Fibroblast of lung (primary cell): ENCODE results near the gene PACS2. TPM values are rescaled to one million over a fixed set of nuclear protein-coding genes. Genes with fewer than 3 reads are reported as not detected.

Experiments
- DNase-seq, 2 donors: peaks; one replicate each; pipeline versions ENCODE4 v3.0.0 to v3.0.0-alpha.2; 2010; ENCODE audit warnings: low read depth in 2 of 2
- H2AFZ ChIP-seq: 2 replicates; pipeline ENCODE4 v1.5.1; 2012; ENCODE audit warnings: low read length, control low read depth, inconsistent platforms
- H3K27ac ChIP-seq: 2 replicates; pipeline ENCODE4 v1.5.1; 2011; ENCODE audit warnings: low read length, control low read depth; ENCODE audit not compliant: insufficient read depth
- H3K27me3 ChIP-seq: 2 replicates; pipeline ENCODE4 v1.5.1; 2011; ENCODE audit warnings: mild to moderate bottlenecking, low read length; ENCODE audit not compliant: control insufficient read depth, insufficient read depth
- H3K36me3 ChIP-seq: 2 replicates; pipeline ENCODE4 v1.5.1; 2011; ENCODE audit warnings: low read length; ENCODE audit not compliant: control insufficient read depth, insufficient read depth
- H3K4me1 ChIP-seq: 2 replicates; pipeline ENCODE4 v1.5.1; 2011; ENCODE audit warnings: low read length; ENCODE audit not compliant: control insufficient read depth, insufficient read depth; ENCODE audit errors: extremely low read depth
- H3K4me2 ChIP-seq: 2 replicates; pipeline ENCODE4 v1.5.1; 2011; ENCODE audit warnings: low read length, control low read depth; ENCODE audit not compliant: insufficient read depth; ENCODE audit errors: extremely low read depth
- H3K4me3 ChIP-seq, 4 experiments: fragments of 200-600 bp in 1 of 4; sonication (generic) in 1 of 4; replicated peaks in 1 of 4; 2 replicates each; pipeline ENCODE4 v1.5.1; 2011 to 2016; ENCODE audit warnings: low read length in 4 of 4, low read depth in 3 of 4, mild to moderate bottlenecking in 3 of 4, control low read depth in 2 of 4, inconsistent platforms in 1 of 4, mixed read lengths in 1 of 4; ENCODE audit not compliant: insufficient read depth in 1 of 4; ENCODE audit errors: control extremely low read depth in 1 of 4
- H3K79me2 ChIP-seq: 2 replicates; pipeline ENCODE4 v1.5.1; 2012; ENCODE audit warnings: mild to moderate bottlenecking, low read length, inconsistent platforms; ENCODE audit not compliant: control insufficient read depth, insufficient read depth
- H3K9ac ChIP-seq: 2 replicates; pipeline ENCODE4 v1.5.1; 2011; ENCODE audit warnings: mild to moderate bottlenecking, low read length, control low read depth; ENCODE audit not compliant: insufficient read depth
- H3K9me3 ChIP-seq: 2 replicates; pipeline ENCODE4 v1.5.1; 2012; ENCODE audit warnings: low read depth, low read length; ENCODE audit not compliant: control insufficient read depth, insufficient read depth
- H4K20me1 ChIP-seq: 2 replicates; pipeline ENCODE4 v1.5.1; 2011; ENCODE audit warnings: low read length; ENCODE audit not compliant: control insufficient read depth, insufficient read depth; ENCODE audit errors: extremely low read depth
- CTCF ChIP-seq, 2 donors: IDR thresholded peaks in 1 of 2; conservative IDR thresholded peaks in 1 of 2; 1 replicate in 1 of 2; 2 replicates in 1 of 2; pipeline ENCODE4 v1.5.1; 2011 to 2012; ENCODE audit warnings: low read length in 2 of 2, control low read depth in 1 of 2, inconsistent platforms in 1 of 2, low read depth in 1 of 2, mild to moderate bottlenecking in 1 of 2
- EZH2 ChIP-seq: IDR thresholded peaks from 2 replicates; pipeline ENCODE4 v1.5.1; 2012; ENCODE audit warnings: low read length, control low read depth, mild to moderate bottlenecking; ENCODE audit errors: missing control alignments
- polyA plus RNA-seq, 2 donors: library from polyadenylated mRNA; depleted of rRNA in 1 of 2; stranded (reverse) in 1 of 2; unstranded in 1 of 2; fragments of >200 nt; gene quantifications; 2 replicates each; pipeline ENCODE4 v1.2.1, GENCODE V29; 2011 to 2012; ENCODE audit warnings: missing spikeins in 1 of 2
- total RNA-seq: library from RNA; depleted of rRNA; stranded (reverse); fragments of >200 nt; gene quantifications from 2 replicates; pipeline ENCODE4 v1.2.1, GENCODE V29; 2014

The PACS2 gene
- total and polyA plus RNA-seq, 2 donors (not counting 1 experiment from before 2014, with no cell fraction given) = 20.3 to 52.5 TPM

- no peaks in the 10 kb centered on the region for H3K79me2 ChIP-seq
- TF ChIP-seq EZH2 (no peak), CTCF (conservative IDR thresholded peaks at IDR 0.05 in 1 of 2, IDR thresholded peaks at IDR 0.05 in 1 of 2; ENCODE audit: low read depth in 1 of 2, low read length in 2 of 2) (no peak)
- no peaks in the 10 kb centered on the region for H3K4me1 ChIP-seq
- no peaks in the 10 kb centered on the region for H4K20me1 ChIP-seq
- no peak for DNase-seq
- no peaks in the 10 kb centered on the region for H3K9me3 ChIP-seq
- H3K9ac ChIP-seq = no peak overlapping the region
- no peak overlapping the region for H3K4me3 ChIP-seq
- no peak overlapping the region for H3K4me2 ChIP-seq
- H3K27ac ChIP-seq = no peak overlapping the region
- H2AFZ ChIP-seq = no peak overlapping the region
- H3K36me3 ChIP-seq = no peaks in the 10 kb centered on the region
- no peaks in the 10 kb centered on the region for H3K27me3 ChIP-seq
These were observed 41.9 kb upstream of the PACS2 start for GRCh38 chr14:105272623-105273022.

DNA sequence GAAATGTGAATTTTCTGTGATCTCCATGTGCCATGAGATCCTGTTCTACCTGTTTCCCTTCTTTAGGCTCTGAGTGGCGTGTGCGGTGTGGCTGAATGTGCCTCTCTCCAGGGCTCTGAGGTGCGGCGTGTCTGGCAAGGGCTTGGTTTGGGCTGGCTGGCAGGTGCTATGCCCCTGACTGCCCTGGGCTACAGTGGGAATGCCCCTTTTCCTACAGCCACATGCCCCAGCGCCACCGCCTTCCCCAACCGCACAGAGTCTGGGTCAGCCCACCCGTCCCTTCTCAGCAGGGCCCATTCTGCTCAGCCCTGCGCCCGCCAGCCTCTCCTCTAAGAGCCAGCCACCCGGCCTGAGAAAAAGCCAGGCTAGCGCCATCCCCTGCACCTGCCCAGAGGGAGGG lies 41.5 kb upstream of the PACS2 start:
- H3K4me1 ChIP-seq = no peaks in the 10 kb centered on the region
- no peaks in the 10 kb centered on the region for H4K20me1 ChIP-seq
- no peak for DNase-seq
- H3K9me3 ChIP-seq = no peaks in the 10 kb centered on the region
- H3K79me2 ChIP-seq = no peaks in the 10 kb centered on the region
- no peak overlapping the region for H3K4me2 ChIP-seq
- H3K9ac ChIP-seq = no peak overlapping the region
- no peak overlapping the region for H3K4me3 ChIP-seq
- no peak overlapping the region for H3K27ac ChIP-seq
- no peak overlapping the region for H2AFZ ChIP-seq
- TF ChIP-seq EZH2 (no peak), CTCF (conservative IDR thresholded peaks at IDR 0.05 in 1 of 2, IDR thresholded peaks at IDR 0.05 in 1 of 2; ENCODE audit: low read depth in 1 of 2, low read length in 2 of 2) (no peak)
- H3K27me3 ChIP-seq = no peaks in the 10 kb centered on the region
- H3K36me3 ChIP-seq = no peaks in the 10 kb centered on the region

- H3K4me1 ChIP-seq = no peaks in the 10 kb centered on the region
- no peaks in the 10 kb centered on the region for H3K36me3 ChIP-seq
- no peaks in the 10 kb centered on the region for H3K79me2 ChIP-seq
- H3K27ac ChIP-seq = no peak overlapping the region
- no peak overlapping the region for H3K9ac ChIP-seq
- no peaks in the 10 kb centered on the region for H4K20me1 ChIP-seq
- no peaks in the 10 kb centered on the region for H3K27me3 ChIP-seq
- H2AFZ ChIP-seq = no peak overlapping the region
- no peak overlapping the region for H3K4me2 ChIP-seq
- no peak for DNase-seq
- no peak for TF ChIP-seq EZH2
- TF ChIP-seq CTCF (conservative IDR thresholded peaks at IDR 0.05 in 1 of 2, IDR thresholded peaks at IDR 0.05 in 1 of 2; ENCODE audit: low read depth in 1 of 2, low read length in 2 of 2) = no peak
- no peaks in the 10 kb centered on the region for H3K9me3 ChIP-seq
- H3K4me3 ChIP-seq = no peak overlapping the region
These were observed 39.9 kb upstream of the PACS2 start for GRCh38 chr14:105274637-105275036.
